Spinal cord (tissue), 10 donors: ENCODE data around the gene GRAP. TPM values are rescaled to one million over a fixed set of nuclear protein-coding genes. Genes with fewer than 3 reads are reported as not detected.
"Not testable (repeated sequence)": the region's sequence is repeated elsewhere in the genome, so short reads cannot be mapped to it uniquely, and the experiment has no call there.

Experiments used
- DNase-seq, 6 donors: peaks; one replicate each; pipeline versions ENCODE4 v3.0.0 to v3.0.0-alpha.2; 2013 to 2015; ENCODE audit warnings: low spot score in 6 of 6, low read depth in 4 of 6
- H3K27ac ChIP-seq: one replicate; pipeline ENCODE4 v1.5.1; 2013; ENCODE audit warnings: low read depth, low read length, control low read depth
- H3K27me3 ChIP-seq: one replicate; pipeline ENCODE4 v1.6.1; 2013; ENCODE audit warnings: low read length; ENCODE audit not compliant: control insufficient read depth, insufficient read depth
- H3K36me3 ChIP-seq: one replicate; pipeline ENCODE4 v1.6.1; 2013; ENCODE audit warnings: low read length; ENCODE audit not compliant: control insufficient read depth, insufficient read depth
- H3K4me1 ChIP-seq: one replicate; pipeline ENCODE4 v1.6.1; 2013; ENCODE audit warnings: low read length; ENCODE audit not compliant: control insufficient read depth, insufficient read depth
- H3K4me3 ChIP-seq: one replicate; pipeline ENCODE4 v1.5.1; 2013; ENCODE audit warnings: low read depth, low read length, control low read depth
- H3K9me3 ChIP-seq: one replicate; pipeline ENCODE4 v1.6.1; 2013; ENCODE audit warnings: low read length; ENCODE audit not compliant: control insufficient read depth, insufficient read depth
- WGBS: methylation state at CpG from one replicate; pipeline ENCODE4 v1.1.5; 2013; ENCODE audit warnings: missing lambda C conversion rate; ENCODE audit not compliant: insufficient coverage; 5-methylcytosine and 5-hydroxymethylcytosine counted together
- long read RNA-seq, 4 donors: transcript quantifications; one replicate each; lab custom pipeline, GENCODE V29; 2026
- polyA plus RNA-seq, 2 donors: library from polyadenylated mRNA; unstranded; fragments of 120-200 nt; gene quantifications; one replicate each; pipeline ENCODE4 v1.2.1, GENCODE V29; 2013; ENCODE audit not compliant: insufficient read length in 2 of 2
- total RNA-seq, 2 donors: library from RNA; depleted of rRNA in 1 of 2; stranded (reverse); fragments of 120-200 nt in 1 of 2; fragments of >200 nt in 1 of 2; gene quantifications; one replicate each; pipeline versions ENCODE4 v1.2.3 to v1.2.4, GENCODE V29; 2013 to 2014
- donor health status: healthy.

The GRAP gene
- total RNA-seq (1 to 10 TPM; 3.7 to 5.1 TPM), polyA plus RNA-seq (1 to 10 TPM; 5.5 to 6.5 TPM)
- long read RNA-seq, donor 1, transcript GRAP-201 (5 exons, 2,651 nt): major isoform, 6 of 7 reads
- long read RNA-seq, donor 1, partial matches to known transcripts: 0 of 7 reads
- long read RNA-seq, donor 1, other reads (novel, unspliced or antisense): 0 of 7 reads
- long read RNA-seq, donor 2, transcript GRAP-201 (5 exons, 2,651 nt): major isoform, 5 of 5 reads
- long read RNA-seq, donor 2, partial matches to known transcripts: 0 of 5 reads
- long read RNA-seq, donor 2, other reads (novel, unspliced or antisense): 0 of 5 reads
- long read RNA-seq, donor 3, partial matches to known transcripts: 0 of 2 reads
- long read RNA-seq, donor 3, other reads (novel, unspliced or antisense): 0 of 2 reads
- long read RNA-seq, donor 4, transcript GRAP-201 (5 exons, 2,651 nt): major isoform, 12 of 12 reads
- long read RNA-seq, donor 4, partial matches to known transcripts: 0 of 12 reads
- long read RNA-seq, donor 4, other reads (novel, unspliced or antisense): 0 of 12 reads

GRCh38 chr17:19046782-19047375 is at the start of gene GRAP:
TSS of gene GRAP (minus strand) at chr17:19046957. CDS start at chr17:19046926, 31 bp downstream.
- no CpG with 5 or more reads among the region's 12 CpGs for WGBS
- H3K4me1 ChIP-seq, H3K9me3 ChIP-seq, H3K27me3 ChIP-seq, H3K27ac ChIP-seq, DNase-seq, H3K4me3 ChIP-seq, H3K36me3 ChIP-seq: not testable (repeated sequence)

GRCh38 chr17:19093684-19094438 is 47.1 kb upstream of the GRAP start:
- H3K27ac ChIP-seq, H3K4me3 ChIP-seq, H3K9me3 ChIP-seq, H3K4me1 ChIP-seq, DNase-seq, H3K36me3 ChIP-seq, H3K27me3 ChIP-seq: not testable (repeated sequence)
- 95% methylated on average over 2 of the region's 15 CpGs for WGBS

GRCh38 chr17:19092737-19093683 is 46.3 kb upstream of the GRAP start:
- not testable (repeated sequence) for H3K27ac ChIP-seq, H3K9me3 ChIP-seq, H3K4me1 ChIP-seq, H3K4me3 ChIP-seq, H3K27me3 ChIP-seq, H3K36me3 ChIP-seq, DNase-seq
- WGBS: no CpG with 5 or more reads among the region's 15 CpGs

GRCh38 chr17:19090058-19090772 is 43.5 kb upstream of the GRAP start:
- not testable (repeated sequence) for H3K4me3 ChIP-seq, H3K27ac ChIP-seq, DNase-seq, H3K36me3 ChIP-seq, H3K9me3 ChIP-seq, H3K27me3 ChIP-seq, H3K4me1 ChIP-seq
- no CpG with 5 or more reads among the region's 13 CpGs for WGBS

GRCh38 chr17:19088804-19089685 is 42.3 kb upstream of the GRAP start:
- H3K4me3 ChIP-seq, DNase-seq, H3K27me3 ChIP-seq, H3K9me3 ChIP-seq, H3K27ac ChIP-seq, H3K4me1 ChIP-seq, H3K36me3 ChIP-seq: not testable (repeated sequence)
- no CpG with 5 or more reads among the region's 77 CpGs for WGBS

- H3K27ac ChIP-seq, H3K9me3 ChIP-seq, H3K27me3 ChIP-seq, H3K36me3 ChIP-seq, H3K4me3 ChIP-seq, H3K4me1 ChIP-seq, DNase-seq: not testable (repeated sequence)
- WGBS: no CpG with 5 or more reads among the region's 3 CpGs
Observed at GRCh38 chr17:19077386-19077785, 30.6 kb upstream of the GRAP start.

- WGBS: 76% methylated on average over 3 of the region's 31 CpGs
- H3K36me3 ChIP-seq, H3K9me3 ChIP-seq, DNase-seq, H3K27ac ChIP-seq, H3K4me1 ChIP-seq, H3K27me3 ChIP-seq, H3K4me3 ChIP-seq: not testable (repeated sequence)
Observed at GRCh38 chr17:19076398-19077192, 29.8 kb upstream of the GRAP start.
